Measurements from ENCODE around the gene PIP5K1A. TPM values are rescaled to one million over a fixed set of nuclear protein-coding genes. Genes with fewer than 3 reads are reported as not detected.

PIP5K1A gene
- total and polyA plus RNA-seq, 12 donors: 28.8 to 61.7 (median 46.5) TPM

GRCh38 chr1:151286619-151287340 is 88.4 kb downstream of the PIP5K1A start:
- 78 to 88% (median 86%) methylated on average over 5 to 10 of the region's 10 CpGs for WGBS, 4 donors
- Histone ChIP-seq H3K4me1 (replicated peaks in 1 of 2) (peaks cover 10 to 17% of the 10 kb centered on the region in 2 donors), H3K27ac (no peak overlapping the region), H3K27me3 (no peaks in the 10 kb centered on the region), H3K36me3 (replicated peaks in 1 of 2) (peaks cover 0 to 63% of the 10 kb centered on the region in 2 donors), H3K4me3 (no peak overlapping the region), H3K9me3 (replicated peaks in 1 of 3) (no peaks in the 10 kb centered on the region)
- intact Hi-C loops (cut with DNase I): loop anchor here in 1 of 2 donors (10.0 kb wide), 1 partner anchor 118 kb away; no protein-coding TSS in a partner anchor
- no peak for TF ChIP-seq POLR2A (IDR thresholded peaks at IDR 0.05)
- TF ChIP-seq, protein P1, sequence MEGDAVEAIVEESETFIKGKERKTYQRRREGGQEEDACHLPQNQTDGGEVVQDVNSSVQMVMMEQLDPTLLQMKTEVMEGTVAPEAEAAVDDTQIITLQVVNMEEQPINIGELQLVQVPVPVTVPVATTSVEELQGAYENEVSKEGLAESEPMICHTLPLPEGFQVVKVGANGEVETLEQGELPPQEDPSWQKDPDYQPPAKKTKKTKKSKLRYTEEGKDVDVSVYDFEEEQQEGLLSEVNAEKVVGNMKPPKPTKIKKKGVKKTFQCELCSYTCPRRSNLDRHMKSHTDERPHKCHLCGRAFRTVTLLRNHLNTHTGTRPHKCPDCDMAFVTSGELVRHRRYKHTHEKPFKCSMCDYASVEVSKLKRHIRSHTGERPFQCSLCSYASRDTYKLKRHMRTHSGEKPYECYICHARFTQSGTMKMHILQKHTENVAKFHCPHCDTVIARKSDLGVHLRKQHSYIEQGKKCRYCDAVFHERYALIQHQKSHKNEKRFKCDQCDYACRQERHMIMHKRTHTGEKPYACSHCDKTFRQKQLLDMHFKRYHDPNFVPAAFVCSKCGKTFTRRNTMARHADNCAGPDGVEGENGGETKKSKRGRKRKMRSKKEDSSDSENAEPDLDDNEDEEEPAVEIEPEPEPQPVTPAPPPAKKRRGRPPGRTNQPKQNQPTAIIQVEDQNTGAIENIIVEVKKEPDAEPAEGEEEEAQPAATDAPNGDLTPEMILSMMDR (IDR thresholded peaks at IDR 0.05): no peak
- DNase-seq: peak in 1 of 7 donors; percentile 36

GRCh38 chr1:151287341-151287699 is 89.0 kb downstream of the PIP5K1A start:
- 90 to 100% (median 96%) methylated on average over 1 to 7 of the region's 7 CpGs for WGBS, 4 donors
- peaks cover 0 to 65% of the 10 kb centered on the region in 2 donors for H3K36me3 ChIP-seq (replicated peaks in 1 of 2)
- intact Hi-C loops (cut with DNase I): loop anchor here in 1 of 2 donors (10.0 kb wide), 1 partner anchor 117 kb away; no protein-coding TSS in a partner anchor

GRCh38 chr1:151287767-151288500 is 89.6 kb downstream of the PIP5K1A start:
- Histone ChIP-seq H3K27ac (no peak overlapping the region), H3K4me1 (replicated peaks in 1 of 2) (peaks cover 8 to 16% of the 10 kb centered on the region in 2 donors), H3K27me3 (no peaks in the 10 kb centered on the region), H3K9me3 (replicated peaks in 1 of 3) (no peaks in the 10 kb centered on the region), H3K4me3 (no peak overlapping the region), H3K36me3 (replicated peaks in 1 of 2) (peaks cover 0 to 72% of the 10 kb centered on the region in 2 donors)
- TF ChIP-seq, protein P1 (IDR thresholded peaks at IDR 0.05): no peak
- DNase-seq: no peak
- WGBS, 4 donors: 85 to 93% (median 93%) methylated on average over 4 to 22 of the region's 22 CpGs
- intact Hi-C loops (cut with DNase I): loop anchor here in 1 of 2 donors (10.0 kb wide), 1 partner anchor 117 kb away; no protein-coding TSS in a partner anchor

More at GRCh38 chr1:151287341-151287699, 89.0 kb downstream of the PIP5K1A start:
- no peaks in the 10 kb centered on the region for H3K27me3 ChIP-seq
- DNase-seq: no peak
- TF ChIP-seq, protein P1 (IDR thresholded peaks at IDR 0.05): no peak
- no peak for TF ChIP-seq POLR2A (IDR thresholded peaks at IDR 0.05)
- no peaks in the 10 kb centered on the region for H3K9me3 ChIP-seq (replicated peaks in 1 of 3)
- no peak overlapping the region for H3K27ac ChIP-seq
- H3K4me3 ChIP-seq: no peak overlapping the region
- peaks cover 10 to 17% of the 10 kb centered on the region in 2 donors for H3K4me1 ChIP-seq (replicated peaks in 1 of 2)

DNA sequence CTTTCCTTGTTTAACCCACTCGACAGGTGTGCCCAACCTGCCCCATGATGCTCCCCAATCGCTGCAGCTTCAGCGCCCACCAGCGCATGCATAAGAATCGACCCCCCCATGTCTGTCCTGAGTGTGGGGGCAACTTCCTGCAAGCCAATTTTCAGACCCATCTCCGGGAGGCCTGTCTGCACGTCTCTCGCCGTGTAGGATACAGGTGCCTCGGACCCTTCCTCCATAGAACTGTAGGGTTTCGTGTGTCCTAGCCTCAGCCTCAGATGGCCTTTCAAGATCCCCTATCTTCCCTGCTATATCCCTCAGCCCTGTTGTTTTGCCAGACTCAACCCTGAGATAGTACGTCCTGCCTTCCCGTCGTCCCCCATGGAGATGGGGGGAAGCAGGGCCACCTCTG is 90.2 kb downstream of the PIP5K1A start:
- TF ChIP-seq POLR2A (IDR thresholded peaks at IDR 0.05): no peak
- TF ChIP-seq, protein P1 (IDR thresholded peaks at IDR 0.05): no peak
- DNase-seq: no peak
- H3K4me3 ChIP-seq: no peak overlapping the region
- no peak overlapping the region for H3K27ac ChIP-seq
- H3K9me3 ChIP-seq (replicated peaks in 1 of 3): no peaks in the 10 kb centered on the region
- H3K4me1 ChIP-seq (replicated peaks in 1 of 2): peaks cover 3 to 10% of the 10 kb centered on the region in 2 donors
- 87 to 88% (median 87%) methylated on average over 12 to 14 of the region's 14 CpGs for WGBS, 4 donors
- H3K36me3 ChIP-seq (replicated peaks in 1 of 2): peaks cover 0 to 77% of the 10 kb centered on the region in 2 donors
- no peaks in the 10 kb centered on the region for H3K27me3 ChIP-seq
- intact Hi-C loops (cut with DNase I): loop anchor here in 1 of 2 donors (10.0 kb wide), 1 partner anchor 116 kb away; no protein-coding TSS in a partner anchor

Data from adrenal gland (tissue), 12 donors.